ENCODE measurements around the gene CDKN2AIP. TPM values are rescaled to one million over a fixed set of nuclear protein-coding genes. Genes with fewer than 3 reads are reported as not detected.
"Not testable (repeated sequence)": the region's sequence is repeated elsewhere in the genome, so short reads cannot be mapped to it uniquely, and the experiment has no call there.

The CDKN2AIP gene
- polyA plus RNA-seq, 2 donors: 18.9 to 20.8 TPM

DNA sequence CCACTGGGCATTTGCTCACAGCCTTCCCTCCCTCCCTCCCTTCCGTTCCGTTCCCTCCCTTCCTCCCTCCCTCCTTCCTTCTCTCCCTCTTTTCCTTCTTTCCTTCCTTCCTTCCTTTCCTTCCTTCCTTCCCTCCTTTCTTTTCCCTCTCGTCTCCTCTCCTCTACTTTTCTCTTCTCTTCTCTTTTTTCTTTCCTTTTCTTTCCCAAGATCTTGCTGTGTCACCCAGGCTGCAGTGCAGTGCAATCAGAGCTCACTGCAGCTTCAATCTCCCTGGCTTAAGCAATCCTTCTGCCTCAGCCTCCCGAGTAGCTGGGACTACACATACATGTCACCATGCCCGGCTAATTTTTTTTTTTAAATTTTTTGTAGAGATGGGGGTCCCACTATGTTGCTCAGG is 33.7 kb downstream of the CDKN2AIP start:
- no peaks in the 10 kb centered on the region for H3K4me1 ChIP-seq (ENCODE audit: control insufficient read depth in 2 of 2, insufficient read depth in 2 of 2, low read length in 1 of 2)
- no peaks in the 10 kb centered on the region for H3K27me3 ChIP-seq (ENCODE audit: control insufficient read depth in 1 of 2, insufficient read depth in 2 of 2, low read length in 2 of 2)
- H3K4me3 ChIP-seq (ENCODE audit: low read depth in 1 of 2, low read length in 2 of 2): no peak overlapping the region
- H3K27ac ChIP-seq (ENCODE audit: low read depth in 2 of 2, low read length in 1 of 2): no peak overlapping the region
- H3K9me3 ChIP-seq (ENCODE audit: control insufficient read depth in 2 of 2, insufficient read depth in 1 of 2, low read depth in 1 of 2, low read length in 1 of 2): no peaks in the 10 kb centered on the region
- no peaks in the 10 kb centered on the region for H3K36me3 ChIP-seq (ENCODE audit: control insufficient read depth in 2 of 2, insufficient read depth in 2 of 2, low read length in 1 of 2)
- WGBS, 2 donors: 45 to 59% methylated on average over 5 of the region's 5 CpGs

DNA sequence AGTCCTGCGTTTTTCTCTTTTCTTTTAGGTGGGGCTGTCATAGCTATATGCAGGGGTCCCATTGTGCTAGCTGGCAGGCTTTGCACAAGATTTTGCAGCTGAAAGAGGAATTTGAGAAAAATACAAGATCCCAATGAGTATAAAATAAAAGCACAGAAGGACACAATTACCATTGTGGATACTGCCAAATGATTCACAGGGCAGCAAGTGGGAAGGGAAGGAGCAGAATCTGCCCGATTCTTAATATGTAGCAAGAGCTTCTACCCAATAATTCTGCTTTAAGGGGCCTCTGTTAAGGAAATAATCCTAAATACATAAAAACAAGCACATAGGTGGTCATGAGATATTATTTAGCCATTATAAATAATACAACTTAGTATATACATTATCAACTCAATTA is 34.5 kb downstream of the CDKN2AIP start:
- Histone ChIP-seq H3K9me3 (ENCODE audit: control insufficient read depth in 2 of 2, insufficient read depth in 1 of 2, low read depth in 1 of 2, low read length in 1 of 2) (no peaks in the 10 kb centered on the region), H3K4me1 (ENCODE audit: control insufficient read depth in 2 of 2, insufficient read depth in 2 of 2, low read length in 1 of 2) (no peaks in the 10 kb centered on the region), H3K4me3 (ENCODE audit: low read depth in 1 of 2, low read length in 2 of 2) (no peak overlapping the region), H3K27ac (ENCODE audit: low read depth in 2 of 2, low read length in 1 of 2) (no peak overlapping the region), H3K36me3 (ENCODE audit: control insufficient read depth in 2 of 2, insufficient read depth in 2 of 2, low read length in 1 of 2) (no peaks in the 10 kb centered on the region), H3K27me3 (ENCODE audit: control insufficient read depth in 1 of 2, insufficient read depth in 2 of 2, low read length in 2 of 2) (no peaks in the 10 kb centered on the region)
- WGBS, 2 donors: 76 to 82% methylated on average over 2 of the region's 2 CpGs

DNA sequence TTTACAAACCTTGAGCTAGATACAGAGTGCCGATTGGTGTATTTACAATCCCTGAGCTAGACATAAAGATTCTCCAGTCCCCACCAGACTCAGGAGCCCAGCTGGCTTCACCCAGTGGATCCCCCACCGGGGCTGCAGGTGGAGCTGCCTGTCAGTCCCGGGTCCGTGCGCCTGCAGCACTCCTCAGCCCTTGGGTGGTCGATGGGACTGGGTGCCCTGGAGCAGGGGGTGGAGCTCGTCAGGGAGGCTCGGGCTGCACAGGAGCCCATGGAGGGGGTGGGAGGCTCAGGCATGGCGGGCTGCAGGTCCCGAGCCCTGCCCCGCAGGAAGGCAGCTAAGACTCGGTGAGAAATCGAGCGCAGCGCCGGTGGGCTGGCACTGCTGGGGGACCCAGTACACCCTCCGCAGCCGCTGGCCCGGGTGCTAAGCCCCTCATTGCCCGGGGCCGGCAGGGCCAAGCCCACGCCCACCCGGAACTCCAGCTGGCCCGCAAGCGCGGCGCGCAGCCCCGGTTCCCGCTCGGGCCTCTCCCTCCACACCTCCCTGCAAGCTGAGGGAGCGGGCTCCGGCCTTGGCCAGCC is 38.2 kb downstream of the CDKN2AIP start:
- 94% methylated on average over 25 to 33 of the region's 33 CpGs for WGBS, 2 donors
- not testable (repeated sequence) for H3K27me3 ChIP-seq (ENCODE audit: control insufficient read depth in 1 of 2, insufficient read depth in 2 of 2, low read length in 2 of 2); H3K9me3 ChIP-seq (ENCODE audit: control insufficient read depth in 2 of 2, insufficient read depth in 1 of 2, low read depth in 1 of 2, low read length in 1 of 2); H3K4me1 ChIP-seq (ENCODE audit: control insufficient read depth in 2 of 2, insufficient read depth in 2 of 2, low read length in 1 of 2); H3K27ac ChIP-seq (ENCODE audit: low read depth in 2 of 2, low read length in 1 of 2); H3K36me3 ChIP-seq (ENCODE audit: control insufficient read depth in 2 of 2, insufficient read depth in 2 of 2, low read length in 1 of 2); H3K4me3 ChIP-seq (ENCODE audit: low read depth in 1 of 2, low read length in 2 of 2)

DNA sequence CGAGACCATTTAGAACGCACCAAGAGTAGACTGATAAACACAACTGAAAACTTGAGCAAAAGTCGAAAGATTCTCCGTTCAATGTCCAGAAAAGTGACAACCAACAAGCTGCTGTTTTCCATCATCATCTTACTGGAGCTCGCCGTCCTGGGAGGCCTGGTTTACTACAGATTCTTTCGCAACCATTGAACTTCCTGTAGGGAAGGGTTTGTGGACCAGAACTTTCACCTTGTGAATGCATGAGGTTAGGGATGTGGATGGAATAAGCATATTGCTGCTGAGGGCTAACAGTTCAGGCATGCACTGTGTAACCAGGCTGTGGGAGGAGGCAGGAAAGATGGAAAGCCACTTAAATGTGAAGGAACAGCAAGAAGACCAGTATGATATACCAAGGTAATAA is 39.6 kb downstream of the CDKN2AIP start:
- Histone ChIP-seq H3K9me3 (ENCODE audit: control insufficient read depth in 2 of 2, insufficient read depth in 1 of 2, low read depth in 1 of 2, low read length in 1 of 2) (no peaks in the 10 kb centered on the region), H3K4me1 (ENCODE audit: control insufficient read depth in 2 of 2, insufficient read depth in 2 of 2, low read length in 1 of 2) (no peaks in the 10 kb centered on the region), H3K36me3 (ENCODE audit: control insufficient read depth in 2 of 2, insufficient read depth in 2 of 2, low read length in 1 of 2) (no peaks in the 10 kb centered on the region), H3K27ac (ENCODE audit: low read depth in 2 of 2, low read length in 1 of 2) (no peak overlapping the region), H3K4me3 (ENCODE audit: low read depth in 1 of 2, low read length in 2 of 2) (no peak overlapping the region), H3K27me3 (ENCODE audit: control insufficient read depth in 1 of 2, insufficient read depth in 2 of 2, low read length in 2 of 2) (no peaks in the 10 kb centered on the region)
- 91 to 92% methylated on average over 7 of the region's 7 CpGs for WGBS, 2 donors

DNA sequence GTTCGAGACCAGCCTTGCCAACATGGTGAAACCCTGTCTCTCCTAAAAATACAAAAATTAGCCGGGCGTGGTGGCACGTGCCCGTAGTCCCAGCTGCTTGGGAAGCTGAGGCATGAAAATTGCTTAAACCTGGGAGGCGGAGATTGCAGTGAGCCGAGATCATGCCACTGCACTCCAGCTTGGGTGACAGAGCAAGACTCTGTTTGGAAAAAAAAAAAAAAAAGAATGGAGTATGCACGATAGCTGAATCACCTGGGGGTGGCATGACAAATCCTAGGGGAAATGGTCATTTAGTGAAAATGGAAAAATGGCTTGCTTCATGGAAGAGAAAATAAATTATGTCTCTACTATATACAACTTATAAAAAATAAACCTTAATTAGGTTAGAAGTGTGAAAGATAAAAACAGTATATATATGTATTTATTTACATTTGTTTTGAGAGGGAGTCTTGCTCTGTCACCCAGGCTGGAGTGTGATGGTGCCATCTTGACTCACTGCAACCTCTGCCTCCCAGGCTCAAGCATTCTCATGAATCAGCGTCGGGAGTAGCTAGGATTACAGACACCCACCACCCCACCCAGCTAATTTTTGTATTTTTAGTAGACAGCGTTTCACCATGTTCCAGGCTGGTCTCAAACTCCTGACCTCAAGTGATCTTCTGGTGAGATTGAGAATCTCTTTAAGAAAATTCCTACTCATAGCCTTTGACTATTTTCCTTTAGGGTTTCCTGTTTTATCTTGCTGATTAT is 41.1 kb downstream of the CDKN2AIP start:
- no peak overlapping the region for H3K4me3 ChIP-seq (ENCODE audit: low read depth in 1 of 2, low read length in 2 of 2)
- no peaks in the 10 kb centered on the region for H3K36me3 ChIP-seq (ENCODE audit: control insufficient read depth in 2 of 2, insufficient read depth in 2 of 2, low read length in 1 of 2)
- WGBS, 2 donors: 85 to 86% methylated on average over 11 of the region's 11 CpGs
- no peaks in the 10 kb centered on the region for H3K9me3 ChIP-seq (ENCODE audit: control insufficient read depth in 2 of 2, insufficient read depth in 1 of 2, low read depth in 1 of 2, low read length in 1 of 2)
- H3K4me1 ChIP-seq (ENCODE audit: control insufficient read depth in 2 of 2, insufficient read depth in 2 of 2, low read length in 1 of 2): no peaks in the 10 kb centered on the region
- H3K27ac ChIP-seq (ENCODE audit: low read depth in 2 of 2, low read length in 1 of 2): no peak overlapping the region
- no peaks in the 10 kb centered on the region for H3K27me3 ChIP-seq (ENCODE audit: control insufficient read depth in 1 of 2, insufficient read depth in 2 of 2, low read length in 2 of 2)

DNA sequence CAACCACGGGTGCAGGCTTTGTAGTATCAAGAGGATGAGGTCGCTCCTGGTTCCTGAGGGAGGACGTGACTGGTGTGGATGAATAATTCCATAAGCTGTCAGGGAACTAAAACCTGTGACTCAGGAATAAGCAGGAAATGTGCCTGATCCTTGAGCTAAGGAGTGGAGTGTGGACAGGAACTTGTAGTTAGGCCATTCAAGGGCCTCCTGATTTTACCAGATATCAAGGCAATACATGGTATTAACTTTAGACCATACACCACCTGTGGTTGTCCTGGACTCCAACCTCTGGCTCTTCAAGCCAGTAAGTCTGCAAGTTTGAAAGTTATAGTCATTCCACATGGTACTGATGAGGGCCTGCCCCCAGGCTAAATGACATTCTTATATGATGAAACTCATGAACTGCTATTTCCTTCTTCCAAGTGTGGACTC is 48.4 kb downstream of the CDKN2AIP start:
- Histone ChIP-seq H3K36me3 (ENCODE audit: control insufficient read depth in 2 of 2, insufficient read depth in 2 of 2, low read length in 1 of 2) (no peaks in the 10 kb centered on the region), H3K27me3 (ENCODE audit: control insufficient read depth in 1 of 2, insufficient read depth in 2 of 2, low read length in 2 of 2) (no peaks in the 10 kb centered on the region), H3K9me3 (ENCODE audit: control insufficient read depth in 2 of 2, insufficient read depth in 1 of 2, low read depth in 1 of 2, low read length in 1 of 2) (no peaks in the 10 kb centered on the region), H3K4me3 (ENCODE audit: low read depth in 1 of 2, low read length in 2 of 2) (no peak overlapping the region), H3K27ac (ENCODE audit: low read depth in 2 of 2, low read length in 1 of 2) (no peak overlapping the region), H3K4me1 (ENCODE audit: control insufficient read depth in 2 of 2, insufficient read depth in 2 of 2, low read length in 1 of 2) (no peaks in the 10 kb centered on the region)
- WGBS, 2 donors: 78% methylated on average over 3 of the region's 3 CpGs

DNA sequence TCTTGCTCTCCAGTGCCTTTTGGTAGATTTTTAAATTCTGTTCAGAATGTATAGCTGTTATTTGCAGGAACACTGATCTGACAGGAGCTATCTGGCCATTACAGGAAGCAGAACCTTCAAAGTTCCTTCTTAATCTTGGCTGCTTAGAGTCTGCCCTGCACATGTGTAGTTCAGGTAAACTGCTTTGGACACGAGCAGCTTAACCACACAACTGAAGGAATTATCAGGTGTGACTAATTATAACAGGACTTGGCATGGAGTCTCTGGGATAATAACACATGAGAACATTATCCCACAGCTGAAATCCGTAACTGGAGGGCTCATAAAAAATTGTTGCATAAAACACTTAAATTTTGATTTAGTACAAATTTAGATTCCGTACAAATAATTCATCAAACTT is 48.8 kb downstream of the CDKN2AIP start:
- H3K36me3 ChIP-seq (ENCODE audit: control insufficient read depth in 2 of 2, insufficient read depth in 2 of 2, low read length in 1 of 2): no peaks in the 10 kb centered on the region
- no peak overlapping the region for H3K4me3 ChIP-seq (ENCODE audit: low read depth in 1 of 2, low read length in 2 of 2)
- H3K9me3 ChIP-seq (ENCODE audit: control insufficient read depth in 2 of 2, insufficient read depth in 1 of 2, low read depth in 1 of 2, low read length in 1 of 2): no peaks in the 10 kb centered on the region
- no peaks in the 10 kb centered on the region for H3K27me3 ChIP-seq (ENCODE audit: control insufficient read depth in 1 of 2, insufficient read depth in 2 of 2, low read length in 2 of 2)
- WGBS, 2 donors: 68 to 72% methylated on average over 3 of the region's 3 CpGs
- H3K4me1 ChIP-seq (ENCODE audit: control insufficient read depth in 2 of 2, insufficient read depth in 2 of 2, low read length in 1 of 2): no peaks in the 10 kb centered on the region
- no peak overlapping the region for H3K27ac ChIP-seq (ENCODE audit: low read depth in 2 of 2, low read length in 1 of 2)

DNA sequence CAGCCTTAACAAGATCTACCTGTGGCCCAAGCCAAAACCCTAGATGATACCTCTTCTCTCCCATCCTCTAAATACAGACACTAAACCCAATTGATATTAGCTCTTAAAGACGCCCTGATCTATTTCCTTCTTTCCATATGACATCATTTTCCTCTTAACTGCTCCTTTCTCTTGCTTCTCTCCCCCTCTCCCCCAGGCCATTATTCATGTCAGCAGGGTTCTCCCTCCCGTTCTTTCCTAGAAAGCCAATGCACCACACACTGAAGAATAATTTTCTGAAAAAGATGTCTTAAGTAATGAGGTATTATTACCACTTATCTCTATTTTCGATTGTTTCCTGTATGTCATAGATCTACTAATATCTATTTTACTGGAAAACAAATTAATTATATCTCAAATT is 50.7 kb downstream of the CDKN2AIP start:
- H3K9me3 ChIP-seq (ENCODE audit: control insufficient read depth in 2 of 2, insufficient read depth in 1 of 2, low read depth in 1 of 2, low read length in 1 of 2): no peaks in the 10 kb centered on the region
- H3K4me1 ChIP-seq (ENCODE audit: control insufficient read depth in 2 of 2, insufficient read depth in 2 of 2, low read length in 1 of 2): no peaks in the 10 kb centered on the region
- no peak overlapping the region for H3K27ac ChIP-seq (ENCODE audit: low read depth in 2 of 2, low read length in 1 of 2)
- no peaks in the 10 kb centered on the region for H3K27me3 ChIP-seq (ENCODE audit: control insufficient read depth in 1 of 2, insufficient read depth in 2 of 2, low read length in 2 of 2)
- WGBS, 2 donors: 87 to 88% methylated on average over 3 of the region's 3 CpGs
- no peaks in the 10 kb centered on the region for H3K36me3 ChIP-seq (ENCODE audit: control insufficient read depth in 2 of 2, insufficient read depth in 2 of 2, low read length in 1 of 2)
- no peak overlapping the region for H3K4me3 ChIP-seq (ENCODE audit: low read depth in 1 of 2, low read length in 2 of 2)
